ENCODE results near the gene GTF2E1.
"Not testable (repeated sequence)": the region's sequence is repeated elsewhere in the genome, so short reads cannot be mapped to it uniquely, and the experiment has no call there.

GTF2E1 gene

GRCh38 chr3:120713262-120713661 is 29.3 kb upstream of the GTF2E1 start:
- no peak for DNase-seq (ENCODE audit: low spot score)
- no peak for TF ChIP-seq CTCF (IDR thresholded peaks at IDR 0.05; ENCODE audit: extremely low read depth, missing control alignments)

GRCh38 chr3:120719167-120719834 is 23.2 kb upstream of the GTF2E1 start:
- DNase-seq (ENCODE audit: low spot score) = not testable (repeated sequence)

GRCh38 chr3:120726791-120727190 is 15.8 kb upstream of the GTF2E1 start:
- TF ChIP-seq CTCF (IDR thresholded peaks at IDR 0.05; ENCODE audit: extremely low read depth, missing control alignments) = no peak
- no peak for DNase-seq (ENCODE audit: low spot score)

GRCh38 chr3:120730576-120731542 is 11.7 kb upstream of the GTF2E1 start:
- no peak for DNase-seq (ENCODE audit: low spot score)
- no peak for TF ChIP-seq CTCF (IDR thresholded peaks at IDR 0.05; ENCODE audit: extremely low read depth, missing control alignments)

GRCh38 chr3:120738006-120738405 is 4.5 kb upstream of the GTF2E1 start:
- DNase-seq (ENCODE audit: low spot score) = not testable (repeated sequence)

- DNase-seq (ENCODE audit: low spot score) = no peak
- TF ChIP-seq CTCF (IDR thresholded peaks at IDR 0.05; ENCODE audit: extremely low read depth, missing control alignments) = no peak
Measured at GRCh38 chr3:120741320-120741719, 1.2 kb upstream of the GTF2E1 start.

- DNase-seq (ENCODE audit: low spot score) = no peak
- no peak for TF ChIP-seq CTCF (IDR thresholded peaks at IDR 0.05; ENCODE audit: extremely low read depth, missing control alignments)
Measured at GRCh38 chr3:120741837-120742197, 727 bp upstream of the GTF2E1 start.

GRCh38 chr3:120742849-120743365 is 363 bp downstream of the GTF2E1 start:
- peak; percentile 23 for DNase-seq (ENCODE audit: low spot score)
- TF ChIP-seq CTCF (IDR thresholded peaks at IDR 0.05; ENCODE audit: extremely low read depth, missing control alignments) = no peak

Data from GM20000 (cell line).